Effector CD8-positive, alpha-beta T cell (primary cell): ENCODE data around the gene JADE2.
"Not testable (repeated sequence)": the region's sequence is repeated elsewhere in the genome, so short reads cannot be mapped to it uniquely, and the experiment has no call there.

Source experiments
- DNase-seq: peaks from one replicate; lab custom pipeline; 2025; lab: John Stamatoyannopoulos, UW

The JADE2 gene

DNA sequence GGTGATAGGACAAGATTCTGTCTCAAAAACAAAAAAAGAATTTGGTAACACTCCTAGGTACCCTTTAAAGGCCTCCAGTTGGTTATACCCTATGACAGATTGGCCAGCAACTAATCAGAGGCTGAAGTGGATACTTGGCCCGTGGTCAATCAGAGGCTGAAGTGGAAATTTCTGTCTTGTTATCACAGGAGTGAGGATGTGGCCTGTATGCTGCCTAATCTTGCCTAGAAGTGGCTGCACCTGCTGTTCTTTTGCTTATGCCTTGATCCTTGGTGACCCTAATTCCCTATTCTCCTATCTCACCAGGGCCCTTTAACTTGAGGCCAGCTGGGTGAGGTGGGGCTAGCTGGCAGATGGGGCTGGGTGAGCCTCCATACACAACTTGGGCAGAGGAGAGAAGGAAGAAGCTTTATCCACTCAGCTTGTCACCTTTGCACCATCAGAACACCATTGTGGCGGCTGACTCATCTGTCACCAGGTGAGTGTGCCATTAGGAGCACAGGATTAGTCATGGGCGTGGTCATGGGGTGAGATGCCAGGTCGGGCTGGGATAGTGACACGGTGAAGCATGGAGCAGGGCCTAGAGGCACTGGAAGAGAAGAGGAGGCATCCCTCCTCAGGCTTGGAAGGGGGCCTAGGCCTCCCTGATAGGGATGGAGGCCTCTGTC is 65.7 kb downstream of the JADE2 start:
- DNase-seq: no peak

DNA sequence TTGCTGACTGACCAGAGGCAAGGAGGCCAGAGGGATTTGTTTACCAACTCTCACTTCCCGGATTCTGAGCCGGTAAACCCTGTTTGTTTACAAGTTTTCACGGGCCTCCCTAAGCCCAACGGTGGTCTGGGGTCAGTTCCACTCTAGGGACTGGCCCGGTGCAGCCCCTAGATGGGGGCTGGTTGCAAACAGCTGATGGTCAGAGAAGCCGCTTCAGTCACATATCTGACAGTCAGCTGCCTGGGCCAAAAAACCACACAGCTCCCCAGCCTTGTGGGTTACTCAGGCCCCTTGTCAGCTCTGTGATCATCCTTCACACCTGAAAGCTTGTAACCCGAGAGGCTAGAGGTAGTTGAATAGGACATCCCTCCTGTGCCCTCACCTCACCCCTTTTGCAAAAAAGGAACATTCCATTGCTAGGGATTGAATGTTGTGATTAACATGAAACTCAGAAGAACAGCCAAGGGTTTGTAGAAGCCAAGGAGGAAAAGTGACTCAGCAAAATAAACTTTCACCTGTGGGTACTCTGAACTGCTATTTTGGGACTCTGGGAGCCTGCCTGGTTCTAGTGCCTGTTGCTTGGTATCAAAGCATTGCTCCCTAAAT is 66.8 kb downstream of the JADE2 start:
- no peak for DNase-seq

DNA sequence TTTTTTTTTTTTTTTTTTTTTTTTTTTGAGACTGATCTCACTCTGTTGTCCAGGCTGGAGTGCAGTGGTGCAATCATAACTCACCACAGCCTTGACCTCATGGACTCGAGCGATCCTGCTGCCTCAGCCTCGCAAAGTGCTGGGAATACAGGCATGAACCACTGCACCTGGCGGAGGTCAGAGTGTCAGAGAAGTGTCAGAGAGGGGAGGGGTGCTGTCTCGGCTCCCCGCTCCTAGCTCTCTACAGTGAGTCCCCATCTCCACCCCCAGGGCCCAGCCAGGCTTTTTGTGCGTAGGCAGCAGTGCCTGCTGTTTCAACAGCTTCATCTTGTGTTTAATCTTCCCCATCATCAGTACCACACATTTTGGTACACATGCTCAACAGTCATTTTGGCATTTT is 68.9 kb downstream of the JADE2 start:
- DNase-seq: no peak

DNA sequence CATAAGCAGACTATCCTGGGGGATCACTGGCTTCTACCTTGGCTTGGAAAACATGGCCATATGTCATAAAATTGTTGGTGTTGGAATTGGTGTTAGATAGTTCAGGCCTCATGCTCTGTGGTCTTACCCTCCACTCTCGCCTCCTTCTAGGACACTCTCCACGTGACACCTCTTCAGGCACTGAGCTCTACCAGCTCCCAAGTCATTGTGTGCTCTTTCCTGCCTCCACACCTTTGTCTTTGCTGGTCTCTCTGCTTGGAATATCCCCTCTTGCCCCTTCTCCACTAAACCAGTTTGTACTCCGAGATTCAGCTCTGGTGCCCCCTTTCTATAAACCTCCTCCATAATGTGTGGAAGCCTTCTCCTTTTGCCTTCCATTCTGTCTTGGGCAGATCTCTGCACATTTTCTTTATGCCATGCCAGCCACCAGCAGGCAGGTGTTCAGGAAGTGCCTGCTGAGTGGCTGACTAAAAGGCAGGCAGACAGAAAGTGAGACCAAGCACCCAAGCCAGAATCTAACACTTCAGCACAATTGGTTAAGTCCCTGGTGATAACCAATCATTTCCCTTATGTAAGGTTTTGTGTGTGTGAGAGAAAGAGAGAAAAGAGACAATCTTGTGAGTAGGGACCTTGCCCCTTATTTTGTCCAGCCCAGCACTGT is 69.5 kb downstream of the JADE2 start:
- DNase-seq: no peak

DNA sequence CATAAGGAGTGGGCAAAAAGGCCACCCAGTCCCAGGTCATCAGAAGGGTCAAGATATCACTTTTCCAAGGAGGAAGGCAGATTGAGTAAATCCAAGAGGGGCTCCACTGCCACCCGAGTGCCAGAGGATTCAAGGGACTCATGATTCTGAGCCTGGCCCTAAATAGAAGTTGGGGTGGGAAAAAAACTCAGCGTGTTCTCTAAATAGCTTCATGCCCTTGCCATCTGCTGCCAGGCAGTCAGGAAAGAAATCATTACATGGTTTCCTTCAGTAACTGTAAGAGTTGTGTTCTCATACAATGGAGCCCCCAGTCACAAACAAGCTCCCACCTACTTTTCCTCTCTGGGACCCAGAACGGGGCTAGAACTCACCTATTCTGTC is 70.0 kb downstream of the JADE2 start:
- no peak for DNase-seq

DNA sequence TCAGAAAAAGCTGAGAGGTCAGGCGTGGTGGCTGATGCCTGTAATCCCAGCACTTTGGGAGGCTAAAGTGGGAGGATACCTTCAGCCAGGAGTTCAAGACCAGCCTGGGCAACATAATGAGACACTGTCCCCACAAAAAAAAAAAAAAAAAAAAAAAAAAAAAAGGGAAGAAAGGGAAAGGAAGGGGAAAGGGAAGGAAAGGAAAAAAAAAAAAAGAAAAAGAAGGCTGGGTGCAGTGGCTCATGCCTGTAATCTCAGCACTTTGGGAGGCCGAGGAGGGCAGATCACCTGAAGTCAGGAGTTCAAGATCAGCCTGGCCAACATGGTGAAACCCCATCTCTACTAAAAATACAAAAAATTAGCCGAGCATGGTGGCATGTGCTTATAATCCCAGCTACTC is 74.3 kb downstream of the JADE2 start:
- not testable (repeated sequence) for DNase-seq

DNA sequence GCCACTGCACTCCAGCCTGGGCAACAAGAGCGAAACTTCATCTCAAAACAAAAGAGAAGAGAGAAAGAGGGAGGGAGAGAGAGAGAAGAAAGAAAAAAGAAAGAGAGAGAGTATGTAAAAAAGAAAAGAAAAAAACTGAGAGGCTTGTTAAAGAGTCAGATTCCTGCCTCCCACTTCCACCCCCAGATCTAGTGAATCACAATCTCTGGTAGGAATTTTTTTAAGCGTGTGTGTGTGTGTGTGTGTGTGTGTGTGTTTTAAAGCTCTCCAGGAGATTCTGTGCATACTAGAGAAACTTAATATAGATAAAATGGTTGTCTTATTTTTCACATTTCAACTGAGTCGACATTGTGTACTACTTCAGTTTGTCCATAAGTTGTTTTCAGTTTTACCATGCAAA is 75.1 kb downstream of the JADE2 start:
- no peak for DNase-seq

DNA sequence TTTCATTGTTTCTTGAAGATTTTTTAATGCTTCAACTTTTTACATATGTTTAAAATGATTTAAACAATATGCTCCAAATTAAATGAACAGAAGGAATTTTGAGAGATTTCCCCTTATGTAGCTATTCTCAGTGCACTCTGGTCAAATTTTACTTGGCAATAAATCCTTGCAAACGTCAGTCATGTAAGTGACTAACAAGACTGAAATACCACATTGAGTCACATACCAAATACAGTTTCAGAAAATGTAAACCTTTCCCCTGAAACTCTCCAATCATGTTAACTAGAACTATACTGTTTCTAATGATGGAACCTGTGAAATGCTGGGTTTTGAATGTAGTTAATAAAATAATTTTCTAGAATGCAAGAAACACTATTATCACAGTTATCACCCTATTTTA is 77.6 kb downstream of the JADE2 start:
- DNase-seq: no peak

DNA sequence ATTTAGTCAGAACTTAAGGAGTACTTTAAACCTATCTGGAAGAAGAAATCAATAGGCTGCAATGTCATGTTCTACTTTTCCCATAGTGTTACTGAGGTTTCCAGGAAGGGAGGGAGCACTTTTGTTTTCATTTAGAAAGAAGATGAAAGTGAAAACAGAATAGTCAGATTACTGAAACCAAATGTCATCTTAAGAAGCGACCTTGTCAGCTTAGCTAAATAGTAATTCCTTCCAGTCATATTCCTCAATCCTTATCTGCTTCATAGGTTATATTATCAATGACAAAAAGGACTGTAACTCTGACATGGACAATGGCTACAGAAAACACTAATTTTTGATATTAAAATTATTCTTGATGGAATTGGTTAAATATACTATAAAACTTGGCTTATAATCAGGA is 79.4 kb downstream of the JADE2 start:
- no peak for DNase-seq

DNA sequence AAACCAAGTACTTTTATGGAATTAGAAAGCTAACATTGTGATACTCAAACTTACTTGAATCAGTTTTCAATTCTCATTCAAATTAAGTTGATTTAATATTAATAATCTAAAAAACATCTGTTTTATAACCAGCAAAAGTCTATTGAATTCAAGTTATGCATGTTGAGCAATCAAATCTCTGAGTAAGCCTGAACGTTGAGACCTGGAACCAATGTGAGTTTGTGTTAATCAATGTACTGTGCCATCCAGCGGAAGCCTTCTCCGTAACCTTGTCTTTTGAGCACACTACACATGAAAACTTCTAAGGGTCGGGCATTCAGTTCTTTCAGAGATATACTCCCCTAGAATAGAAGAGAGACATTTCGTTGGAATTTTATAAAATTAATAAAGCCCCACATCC is 81.3 kb downstream of the JADE2 start:
- DNase-seq: no peak

DNA sequence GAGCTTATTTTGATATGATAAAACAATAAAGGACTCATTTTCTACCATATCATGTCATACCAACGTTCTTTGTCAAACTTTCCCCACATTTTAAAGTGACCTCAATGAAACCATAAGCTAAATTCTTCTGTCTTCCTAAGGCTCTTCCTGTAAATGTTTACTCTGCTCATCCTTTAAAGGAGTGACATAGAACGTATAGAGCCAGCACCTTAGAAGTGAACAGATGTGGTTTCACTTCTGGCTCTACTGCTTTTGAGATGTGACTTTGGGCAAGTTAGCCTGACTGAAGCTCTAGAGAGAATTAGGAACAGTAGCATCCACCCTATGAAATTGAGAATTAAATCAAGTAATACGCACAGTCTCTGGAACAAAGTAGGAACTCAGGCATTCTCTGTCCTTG is 83.1 kb downstream of the JADE2 start:
- DNase-seq: no peak

DNA sequence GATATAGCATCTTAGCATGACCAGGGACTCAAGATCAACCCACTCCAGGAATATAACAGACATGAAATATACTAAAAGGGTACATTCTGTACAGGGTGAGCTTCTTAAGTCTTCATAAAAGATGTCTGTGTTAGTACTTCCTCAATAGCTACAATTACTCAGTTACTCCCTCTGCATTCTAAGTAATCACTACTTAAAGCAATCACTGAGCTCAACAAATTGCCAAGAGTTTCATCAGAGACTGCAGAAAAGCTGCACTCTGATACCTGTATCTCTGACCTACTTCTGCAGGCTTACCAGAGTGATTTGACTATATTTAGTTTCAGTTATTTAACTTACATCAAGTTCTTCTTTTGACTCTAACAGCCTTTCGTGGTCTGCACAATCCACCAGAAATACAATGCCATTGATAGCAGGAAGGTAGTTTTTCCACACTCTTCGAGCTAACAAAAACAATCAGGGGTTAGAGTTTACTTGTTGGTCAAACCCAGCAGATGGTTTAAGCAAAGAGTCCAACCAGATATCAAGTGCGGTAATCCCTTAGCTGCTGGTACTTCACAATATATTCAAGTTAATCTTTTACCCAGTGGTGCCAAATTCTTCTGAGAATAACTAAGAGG is 83.9 kb downstream of the JADE2 start:
- DNase-seq: no peak

DNA sequence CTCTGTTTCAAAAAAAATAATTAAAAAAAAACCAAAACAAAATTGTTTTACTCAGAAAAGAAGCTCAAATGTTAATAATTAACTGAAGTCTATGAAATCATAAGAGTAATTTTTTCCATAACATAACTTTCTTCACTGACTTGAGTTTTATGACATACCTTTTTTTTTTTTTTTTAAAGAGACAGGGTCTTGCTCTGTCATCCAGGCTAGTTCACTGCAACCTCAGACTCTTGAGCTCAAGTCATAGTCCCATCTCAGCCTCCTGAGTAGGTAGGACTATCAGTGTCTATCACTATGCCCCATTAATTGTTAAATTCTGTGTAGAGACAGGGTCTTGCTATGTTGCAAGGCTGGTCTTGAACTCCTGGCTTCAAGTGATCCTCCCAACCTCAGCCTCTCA is 85.3 kb downstream of the JADE2 start:
- DNase-seq: no peak

DNA sequence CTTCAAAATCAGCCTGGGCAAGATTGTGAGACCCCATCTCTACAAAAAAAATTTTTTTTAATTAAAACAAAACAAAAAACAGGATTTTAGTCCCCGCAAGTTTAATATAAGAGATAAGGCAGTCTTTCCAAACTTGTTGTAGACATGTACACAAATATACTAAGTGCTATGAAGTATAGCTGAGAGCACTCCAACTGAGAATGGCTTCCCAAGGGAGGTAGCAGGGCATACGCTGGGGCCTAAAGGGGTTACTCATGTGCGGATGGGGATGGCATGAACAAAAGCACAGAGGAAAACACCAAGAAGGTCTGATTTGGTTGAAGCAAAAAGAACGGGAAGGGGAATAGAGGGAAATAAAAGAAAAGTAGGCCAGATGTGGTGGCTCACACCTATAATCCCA is 86.0 kb downstream of the JADE2 start:
- DNase-seq: no peak

DNA sequence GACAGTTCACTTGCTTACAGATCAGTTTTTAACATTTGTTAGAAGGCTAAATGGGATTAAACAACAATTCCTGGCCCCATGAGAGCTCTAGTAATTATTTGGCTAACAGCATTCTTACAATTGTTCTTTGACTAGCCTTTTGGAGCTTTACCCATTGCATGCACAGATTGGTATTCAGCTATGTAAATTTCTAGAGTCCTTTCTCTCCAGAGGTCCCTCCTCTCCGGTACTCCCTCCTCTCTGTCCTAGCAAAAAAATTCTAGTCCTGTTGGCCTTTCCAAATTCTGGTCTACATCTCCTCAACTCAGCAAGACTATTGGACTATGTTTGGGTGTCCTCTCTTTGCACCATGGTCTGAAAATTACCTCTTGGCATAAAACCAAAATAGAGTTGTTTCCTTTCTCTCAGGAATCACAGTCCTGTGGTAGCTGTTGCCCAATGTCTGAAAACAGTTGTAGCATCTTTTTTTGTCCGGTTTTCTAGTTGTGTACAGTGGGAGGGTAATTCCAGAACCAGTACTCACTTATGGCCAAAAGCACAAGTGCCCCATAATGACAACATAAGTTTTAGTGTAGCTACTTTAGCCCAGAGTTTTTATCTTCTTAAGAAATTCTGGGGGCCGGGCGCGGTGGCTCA is 89.1 kb downstream of the JADE2 start:
- no peak for DNase-seq

DNA sequence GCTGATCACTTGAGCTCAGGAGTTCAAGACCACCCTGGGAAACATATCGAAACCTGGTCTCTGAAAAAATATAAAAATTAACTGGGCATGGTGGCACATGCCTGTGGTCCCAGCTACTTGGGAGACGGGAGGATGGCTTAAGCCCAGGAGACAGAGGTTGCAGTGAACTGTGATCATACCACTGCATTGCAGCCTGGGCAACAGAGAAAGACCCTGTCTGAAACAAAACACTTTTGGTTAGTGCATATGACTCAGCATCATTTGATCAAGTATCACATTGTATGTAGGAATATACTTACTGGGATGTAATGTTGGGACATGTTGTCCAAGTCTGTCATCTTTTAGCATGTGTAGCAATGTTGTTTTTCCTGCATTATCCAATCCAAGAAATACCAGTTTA is 95.2 kb downstream of the JADE2 start:
- DNase-seq: no peak

DNA sequence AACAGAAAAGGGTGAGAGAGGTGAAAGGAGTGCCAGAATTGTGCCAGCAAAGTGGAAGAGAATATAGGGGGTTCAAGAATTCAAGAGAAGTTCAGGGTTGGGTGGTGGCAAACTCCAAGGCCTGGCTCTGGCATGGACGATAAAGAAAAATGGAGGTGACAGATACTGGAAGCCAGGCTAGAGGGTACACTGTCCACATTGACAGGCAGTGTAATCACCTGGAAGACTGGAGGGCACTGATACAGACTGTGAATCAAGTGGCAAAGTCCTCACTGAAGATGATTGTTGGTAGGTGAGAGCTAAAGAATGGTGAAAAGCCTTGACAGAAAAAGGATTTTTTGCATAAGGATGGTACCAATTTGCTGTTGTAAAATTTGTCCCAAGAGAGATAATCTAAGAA is 100.1 kb downstream of the JADE2 start:
- no peak for DNase-seq

DNA sequence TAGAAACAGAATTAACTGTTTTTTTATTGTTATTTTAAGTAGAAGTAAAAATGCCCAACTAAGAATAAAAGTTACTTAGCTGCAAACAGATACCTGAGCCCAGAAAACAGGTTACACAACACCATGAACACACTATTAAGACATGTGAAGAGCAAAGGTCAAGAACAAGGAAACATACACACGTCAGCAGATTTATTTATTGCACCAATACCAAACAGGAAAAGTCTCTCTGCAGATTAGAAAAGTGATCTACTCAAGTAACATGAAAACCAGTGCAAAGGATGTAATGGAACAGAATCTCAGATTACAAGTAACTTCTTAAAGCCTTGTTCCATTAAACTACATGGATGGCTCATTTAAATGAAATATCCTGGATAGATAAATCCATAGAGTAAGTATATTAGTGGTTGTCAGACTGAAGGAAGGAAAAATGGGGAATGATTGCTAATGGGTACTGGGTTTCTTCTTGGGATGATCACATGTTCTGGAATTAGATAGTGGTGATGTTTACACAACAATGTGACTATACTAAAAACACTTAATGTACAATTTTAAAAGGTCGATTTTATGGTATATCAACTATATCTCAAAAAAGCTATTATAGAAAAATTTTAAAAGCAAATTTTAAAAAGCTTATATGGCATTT is 101.0 kb downstream of the JADE2 start:
- DNase-seq: no peak
